H1 (cell line): ENCODE measurements around the gene MYO9A. TPM values are rescaled to one million over a fixed set of nuclear protein-coding genes. Genes with fewer than 3 reads are reported as not detected.

Source experiments
- CTCF ChIA-PET: fragments of 300-600 bp; sonication (Branson Sonifier 250); formaldehyde crosslinking; loops from one replicate; lab custom pipeline; 2021; ENCODE audit not compliant: partially characterized antibody; lab: Charles Lee
- POLR2A ChIA-PET: fragments of 300-600 bp; sonication (Branson Sonifier 250); formaldehyde crosslinking; loops from one replicate; lab custom pipeline; 2021; ENCODE audit warnings: inconsistent platforms; ENCODE audit not compliant: partially characterized antibody; lab: Charles Lee
- DNase-seq, 2 experiments: peaks; one replicate each; pipeline versions ENCODE4 v3.0.0 to v3.0.0-alpha.2; 2010 to 2022; ENCODE audit warnings: low spot score in 2 of 2, low read depth in 1 of 2, mixed read lengths in 1 of 2
- FAIRE-seq: peaks from 2 replicates; lab custom pipeline; 2011; peaks lifted over from hg19 to GRCh38; lab: Jason Lieb, UNC
- H2AFZ ChIP-seq: 2 replicates; pipeline ENCODE4 v1.8.1; 2012; ENCODE audit warnings: low read length, inconsistent platforms
- H2AK5ac ChIP-seq: 2 replicates; pipeline ENCODE4 v1.6.1; 2013; ENCODE audit warnings: low read depth, low read length
- H2BK120ac ChIP-seq: replicated peaks from 2 replicates; pipeline ENCODE3; 2013; ENCODE audit warnings: low read depth, low read length, inconsistent platforms
- H2BK12ac ChIP-seq: 2 replicates; pipeline ENCODE4 v1.6.1; 2013; ENCODE audit warnings: low read depth, low read length
- H2BK15ac ChIP-seq: 2 replicates; pipeline ENCODE4 v1.6.1; 2013; ENCODE audit warnings: low read length
- H2BK20ac ChIP-seq: 2 replicates; pipeline ENCODE4 v1.6.1; 2013; ENCODE audit warnings: low read length
- H2BK5ac ChIP-seq: 2 replicates; pipeline ENCODE4 v1.6.1; 2013; ENCODE audit warnings: low read depth, low read length
- H3K14ac ChIP-seq: 2 replicates; pipeline ENCODE4 v1.6.1; 2013; ENCODE audit warnings: inconsistent platforms; ENCODE audit not compliant: insufficient read length
- H3K18ac ChIP-seq: 2 replicates; pipeline ENCODE4 v1.6.1; 2013; ENCODE audit warnings: low read length; ENCODE audit errors: extremely low read depth
- H3K23ac ChIP-seq: 2 replicates; pipeline ENCODE4 v1.6.1; 2013; ENCODE audit warnings: inconsistent platforms; ENCODE audit not compliant: insufficient read length
- H3K23me2 ChIP-seq: 2 replicates; pipeline ENCODE4 v1.6.1; 2013; ENCODE audit warnings: low read depth, low read length
- H3K27ac ChIP-seq: 2 replicates; pipeline ENCODE4 v1.6.1; 2011; ENCODE audit warnings: low read depth, low read length, inconsistent platforms
- H3K27me3 ChIP-seq, 4 experiments: replicated peaks in 1 of 4; 1 replicate in 1 of 4; 2 replicates in 3 of 4; pipeline versions ENCODE4 v1.6.1 to v1.8.1; 2011 to 2013; ENCODE audit warnings: low read length in 3 of 4, mild to moderate bottlenecking in 3 of 4, inconsistent platforms in 2 of 4, mixed read lengths in 2 of 4, moderate library complexity in 1 of 4; ENCODE audit not compliant: control insufficient read depth in 3 of 4, insufficient read depth in 3 of 4; ENCODE audit errors: extremely low read depth in 1 of 4
- H3K36me3 ChIP-seq, 4 experiments: 2 replicates each; pipeline versions ENCODE4 v1.6.1 to v1.8.1; 2011 to 2013; ENCODE audit warnings: mild to moderate bottlenecking in 4 of 4, low read length in 3 of 4, moderate library complexity in 2 of 4, control low read depth in 1 of 4, inconsistent platforms in 1 of 4; ENCODE audit not compliant: insufficient read depth in 4 of 4, control insufficient read depth in 2 of 4
- H3K4ac ChIP-seq: replicated peaks from 2 replicates; pipeline ENCODE3; 2013; ENCODE audit warnings: low read length, low read depth, mixed read lengths, inconsistent platforms; ENCODE audit not compliant: insufficient read length
- H3K4me1 ChIP-seq, 4 experiments: replicated peaks in 1 of 4; 1 replicate in 1 of 4; 2 replicates in 3 of 4; pipeline versions ENCODE4 v1.6.1 to v1.8.1; 2011 to 2013; ENCODE audit warnings: low read length in 3 of 4, inconsistent platforms in 2 of 4, mixed read lengths in 1 of 4; ENCODE audit not compliant: insufficient read depth in 4 of 4, control insufficient read depth in 3 of 4
- H3K4me2 ChIP-seq, 2 experiments: 2 replicates each; pipeline versions ENCODE4 v1.6.1 to v1.8.1; 2011 to 2013; ENCODE audit warnings: low read depth in 2 of 2, low read length in 2 of 2, control low read depth in 1 of 2, inconsistent platforms in 1 of 2, mild to moderate bottlenecking in 1 of 2; ENCODE audit not compliant: insufficient read depth in 1 of 2
- H3K4me3 ChIP-seq, 4 experiments: fragments of 200-600, 300-600 bp in 1 of 4; sonication (generic), shearing (Covaris generic), sonication (Bioruptor Twin) in 1 of 4; 2 replicates each; pipeline versions ENCODE4 v1.5.1 to v1.8.1; 2011 to 2016; ENCODE audit warnings: low read length in 4 of 4, low read depth in 3 of 4, control low read depth in 2 of 4, inconsistent platforms in 2 of 4, mild to moderate bottlenecking in 2 of 4, mixed read lengths in 1 of 4, moderate library complexity in 1 of 4; ENCODE audit not compliant: insufficient read depth in 2 of 4; ENCODE audit errors: extremely low read depth in 1 of 4
- H3K56ac ChIP-seq: replicated peaks from 2 replicates; pipeline ENCODE3; 2013; ENCODE audit warnings: low read depth, mild to moderate bottlenecking, mixed read lengths, low read length, inconsistent platforms; ENCODE audit not compliant: insufficient read length
- H3K79me1 ChIP-seq: 2 replicates; pipeline ENCODE4 v1.6.1; 2013; ENCODE audit warnings: low read depth, low read length, control low read depth
- H3K79me2 ChIP-seq, 2 experiments: 2 replicates each; pipeline versions ENCODE4 v1.6.1 to v1.8.1; 2012 to 2013; ENCODE audit warnings: low read length in 2 of 2, mild to moderate bottlenecking in 2 of 2, inconsistent platforms in 1 of 2; ENCODE audit not compliant: insufficient read depth in 2 of 2, control insufficient read depth in 1 of 2
- H3K9ac ChIP-seq, 4 experiments: replicated peaks in 1 of 4; 1 replicate in 1 of 4; 2 replicates in 3 of 4; pipeline versions ENCODE4 v1.6.1 to v1.8.1; 2011 to 2013; ENCODE audit warnings: low read depth in 3 of 4, low read length in 3 of 4, control low read depth in 2 of 4, mild to moderate bottlenecking in 2 of 4, moderate library complexity in 2 of 4, inconsistent platforms in 1 of 4; ENCODE audit errors: extremely low read depth in 1 of 4
- H3K9me3 ChIP-seq, 2 experiments: 2 replicates each; pipeline versions ENCODE4 v1.6.1 to v1.8.1; 2012 to 2013; ENCODE audit warnings: mild to moderate bottlenecking in 2 of 2, moderate library complexity in 2 of 2, control low read depth in 1 of 2, inconsistent platforms in 1 of 2, low read depth in 1 of 2, low read length in 1 of 2, mixed read lengths in 1 of 2; ENCODE audit not compliant: insufficient read depth in 2 of 2
- H4K20me1 ChIP-seq, 2 experiments: replicated peaks in 1 of 2; 2 replicates each; pipeline versions ENCODE3 to v1.8.1; 2011 to 2013; ENCODE audit warnings: inconsistent platforms in 2 of 2, low read length in 2 of 2, mild to moderate bottlenecking in 1 of 2; ENCODE audit not compliant: insufficient read depth in 2 of 2, control insufficient read depth in 1 of 2
- H4K5ac ChIP-seq: 2 replicates; pipeline ENCODE4 v1.6.1; 2013; ENCODE audit warnings: low read length, low read depth, mixed read lengths, inconsistent platforms; ENCODE audit not compliant: insufficient read length
- H4K8ac ChIP-seq: 2 replicates; pipeline ENCODE4 v1.8.0; 2013; ENCODE audit warnings: mild to moderate bottlenecking, moderate library complexity, low read length, inconsistent platforms; ENCODE audit not compliant: insufficient read depth; ENCODE audit errors: extremely low read depth
- H4K91ac ChIP-seq: replicated peaks from 2 replicates; pipeline ENCODE3; 2013; ENCODE audit warnings: low read length, mixed read lengths, inconsistent platforms; ENCODE audit not compliant: insufficient read length
- ASH2L ChIP-seq: fragments of 200-600, 300-600 bp; sonication (generic); IDR thresholded peaks from one replicate; pipeline ENCODE4 v1.7.1; 2017; ENCODE audit warnings: low read length
- ATF2 ChIP-seq: IDR thresholded peaks from 2 replicates; pipeline ENCODE4 v1.6.1; 2012; ENCODE audit warnings: low read length, inconsistent platforms
- BRCA1 ChIP-seq: IDR thresholded peaks from 2 replicates; pipeline ENCODE4 v1.6.1; 2012; ENCODE audit warnings: low read depth, low read length, improper control_type of control experiment
- GABPA ChIP-seq: IDR thresholded peaks from 2 replicates; pipeline ENCODE4 v1.6.1; 2011; ENCODE audit warnings: mild to moderate bottlenecking, low read length, moderate library complexity, borderline replicate concordance; ENCODE audit not compliant: insufficient read depth
- RBBP5 ChIP-seq: IDR thresholded peaks from 2 replicates; pipeline ENCODE4 v1.7.1; 2012; ENCODE audit warnings: low read depth, mild to moderate bottlenecking, inconsistent platforms, low read length, moderate library complexity, borderline replicate concordance
- SAP30 ChIP-seq: fragments of 300-600 bp; sonication (generic); IDR thresholded peaks from 2 replicates; pipeline ENCODE4 v1.7.1; 2012; ENCODE audit warnings: low read length, moderate library complexity, mild to moderate bottlenecking, inconsistent platforms; ENCODE audit not compliant: insufficient read depth, insufficient replicate concordance
- SIX5 ChIP-seq: IDR thresholded peaks from 2 replicates; pipeline ENCODE4 v1.6.1; 2011; ENCODE audit warnings: mild to moderate bottlenecking, low read depth, low read length
- TAF1 ChIP-seq: IDR thresholded peaks from 2 replicates; pipeline ENCODE4 v1.6.1; 2011; ENCODE audit warnings: mild to moderate bottlenecking, low read depth, low read length
- TBP ChIP-seq: IDR thresholded peaks from 2 replicates; pipeline ENCODE4 v1.6.1; 2011; ENCODE audit warnings: low read depth, low read length, improper control_type of control experiment
- TCF12 ChIP-seq: IDR thresholded peaks from 2 replicates; pipeline ENCODE4 v1.6.1; 2011; ENCODE audit warnings: low read depth, mild to moderate bottlenecking, low read length
- USF2 ChIP-seq: IDR thresholded peaks from 2 replicates; pipeline ENCODE4 v1.6.1; 2011; ENCODE audit warnings: low read length, improper control_type of control experiment
- ZNF274 ChIP-seq: IDR thresholded peaks from 2 replicates; pipeline ENCODE4 v1.7.0; 2012; ENCODE audit warnings: low read length, borderline replicate concordance; ENCODE audit errors: extremely low read depth
- WGBS, 2 experiments: shearing (Covaris generic) in 1 of 2; methylation state at CpG; one replicate each; pipeline versions ENCODE4 v1.1.6 to v1.1.7; 2013 to 2015; ENCODE audit warnings: low lambda C conversion rate in 2 of 2, mixed read lengths in 2 of 2, inconsistent platforms in 1 of 2, low coverage in 1 of 2, missing lambda C conversion rate in 1 of 2; ENCODE audit not compliant: insufficient replicate concordance in 2 of 2, insufficient coverage in 1 of 2, insufficient read length in 1 of 2; ENCODE audit errors: extremely low coverage in 1 of 2, missing lambda C conversion rate in 1 of 2; 5-methylcytosine and 5-hydroxymethylcytosine counted together
- polyA plus RNA-seq, 7 experiments: library from polyadenylated mRNA; depleted of rRNA in 3 of 7; stranded (reverse) in 5 of 7; unstranded in 2 of 7; fragments of >200 nt in 5 of 7; fragments of 200-250 nt in 2 of 7; gene quantifications; 1 replicate in 5 of 7; 2 replicates in 1 of 7; 4 replicates in 1 of 7; pipeline versions ENCODE4 v1.2.1 to v1.2.3, GENCODE V29; 2011 to 2013; ENCODE audit warnings: missing spikeins in 2 of 7, mixed read lengths in 2 of 7
- total RNA-seq: library from RNA; stranded (reverse); fragmentation: NEBNext Ultra II Directional; extraction: Animal tissue kit (Norgen Biotek cat#: 25700); gene quantifications from 2 replicates; pipeline ENCODE4 v1.2.1, GENCODE V29; 2021

MYO9A gene
- total and polyA plus RNA-seq, 2 of the 8 experiments (the other 6 are each of a cell fraction or from before 2014, with no cell fraction given): 3.9 to 26.0 TPM

DNA sequence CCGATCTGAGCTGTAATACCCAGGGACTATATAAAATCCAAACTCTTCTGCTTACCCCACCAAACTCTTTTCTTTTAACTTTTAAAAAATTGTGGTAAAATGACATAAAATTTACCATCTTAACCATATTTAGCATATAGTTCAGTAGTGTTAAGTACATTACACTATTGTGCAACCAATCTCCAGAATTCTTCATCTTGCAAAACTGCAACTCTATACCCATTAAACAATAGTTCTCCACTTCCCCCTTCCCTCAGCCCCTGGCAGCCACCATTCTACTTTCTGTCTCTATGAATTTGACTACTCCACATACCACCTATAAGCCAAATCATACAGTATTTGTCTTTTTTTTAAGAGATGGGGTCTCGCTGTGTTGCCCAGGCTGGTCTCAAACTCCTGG is 39.0 kb upstream of the MYO9A start:
- Histone ChIP-seq H3K4me3 (no peak overlapping the region), H2BK5ac (no peak overlapping the region), H3K4me1 (no peaks in the 10 kb centered on the region), H2BK120ac (no peak overlapping the region), H3K36me3 (no peaks in the 10 kb centered on the region), H3K4me2 (no peak overlapping the region), H2BK12ac (no peak overlapping the region), H2AFZ (no peak overlapping the region), H3K23me2 (no peaks in the 10 kb centered on the region; the same call in 1 of the 2 replicates), H3K23ac (no peak overlapping the region), H3K9ac (no peak overlapping the region), H4K20me1 (no peaks in the 10 kb centered on the region), H3K14ac (no peak overlapping the region), H4K5ac (no peak overlapping the region), H3K9me3 (no peaks in the 10 kb centered on the region), H2AK5ac (no peak overlapping the region), H4K91ac (no peak overlapping the region), H3K18ac (no peak overlapping the region), H3K4ac (no peak overlapping the region), H3K27me3 (peaks cover 0 to 4% (median 0%) of the 10 kb centered on the region in 4 experiments; a peak in 2 of 7 replicates), H4K8ac (no peak overlapping the region), H3K27ac (no peak overlapping the region), H2BK20ac (no peak overlapping the region), H2BK15ac (no peak overlapping the region), H3K56ac (no peak overlapping the region), H3K79me2 (no peaks in the 10 kb centered on the region), H3K79me1 (no peaks in the 10 kb centered on the region)
- ChIA-PET POLR2A (no interaction called here), CTCF (interaction anchor here (0.6 to 2.5 kb wide), 29 partner anchors 8 to 405 kb away, joined by 3 to 21 read pairs (median 4); partner anchors contain the start of gene NR2E3)
- no peak for FAIRE-seq
- WGBS, 2 experiments: 82% methylated on average over 2 of the region's 2 CpGs; no CpG with 5 or more reads in 1 of the 2 experiments
- no peak for DNase-seq
- no peak for TF ChIP-seq BRCA1
- TF ChIP-seq USF2: no peak
- no peak for TF ChIP-seq TBP
- TF ChIP-seq TCF12: no peak
- TF ChIP-seq ASH2L: no peak
- no peak for TF ChIP-seq GABPA
- TF ChIP-seq RBBP5: no peak
- no peak for TF ChIP-seq ATF2
- no peak for TF ChIP-seq ZNF274
- no peak for TF ChIP-seq TAF1
- no peak for TF ChIP-seq SIX5
- no peak for TF ChIP-seq SAP30
